IMR-90 (cell line): ENCODE measurements around the gene CUL1.

Experiments
- BHLHE40 ChIP-seq: fragments of 150-350 bp; IDR thresholded peaks from 2 replicates; pipeline ENCODE4 v1.6.1; 2016; ENCODE audit warnings: mild to moderate bottlenecking, low read depth, low read length
- CEBPB ChIP-seq: IDR thresholded peaks from 2 replicates; pipeline ENCODE4 v1.6.1; 2012; ENCODE audit warnings: low read depth, low read length, improper control_type of control experiment
- CHD1 ChIP-seq: IDR thresholded peaks from 2 replicates; pipeline ENCODE4 v1.6.1; 2012; ENCODE audit warnings: low read depth, low read length, improper control_type of control experiment
- POLR2A ChIP-seq: IDR thresholded peaks from 2 replicates; pipeline ENCODE4 v1.6.1; 2012; ENCODE audit warnings: mild to moderate bottlenecking, low read depth, low read length
- RAD21 ChIP-seq: IDR thresholded peaks from 2 replicates; pipeline ENCODE4 v1.6.1; 2012; ENCODE audit warnings: low read length, improper control_type of control experiment
- TF ChIP-seq, protein P1 (sequence below): fragments of 150-350 bp; IDR thresholded peaks from 2 replicates; pipeline ENCODE4 v1.6.1; 2016; ENCODE audit warnings: low read depth, mild to moderate bottlenecking, low read length, moderate library complexity, borderline replicate concordance
- TF ChIP-seq, protein P2 (sequence below): conservative IDR thresholded peaks from 2 replicates; pipeline ENCODE4 v1.5.1; 2012; ENCODE audit warnings: mild to moderate bottlenecking, low read depth, low read length, improper control_type of control experiment

DNA sequence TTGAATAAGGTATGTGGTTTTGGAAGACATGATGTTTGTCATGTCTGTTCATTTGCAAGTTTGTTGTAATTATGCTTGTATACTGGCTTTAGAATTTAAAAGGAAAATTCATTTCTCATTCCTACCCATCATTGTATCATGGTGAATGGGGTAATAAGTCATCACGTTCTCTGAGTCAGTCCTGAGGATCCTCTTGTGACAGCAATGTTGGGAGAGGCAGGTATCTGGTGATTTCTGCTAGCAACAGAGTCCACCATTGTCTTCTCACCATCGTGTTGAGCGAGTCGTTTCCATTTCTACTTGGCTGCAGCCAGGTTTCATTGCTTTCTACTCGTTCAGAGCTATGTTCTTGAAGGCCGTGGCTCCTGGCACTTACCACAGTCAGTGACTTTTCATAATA is 16.3 kb downstream of the CUL1 start:
- TF ChIP-seq, protein P1, sequence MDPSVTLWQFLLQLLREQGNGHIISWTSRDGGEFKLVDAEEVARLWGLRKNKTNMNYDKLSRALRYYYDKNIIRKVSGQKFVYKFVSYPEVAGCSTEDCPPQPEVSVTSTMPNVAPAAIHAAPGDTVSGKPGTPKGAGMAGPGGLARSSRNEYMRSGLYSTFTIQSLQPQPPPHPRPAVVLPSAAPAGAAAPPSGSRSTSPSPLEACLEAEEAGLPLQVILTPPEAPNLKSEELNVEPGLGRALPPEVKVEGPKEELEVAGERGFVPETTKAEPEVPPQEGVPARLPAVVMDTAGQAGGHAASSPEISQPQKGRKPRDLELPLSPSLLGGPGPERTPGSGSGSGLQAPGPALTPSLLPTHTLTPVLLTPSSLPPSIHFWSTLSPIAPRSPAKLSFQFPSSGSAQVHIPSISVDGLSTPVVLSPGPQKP: no peak
- TF ChIP-seq POLR2A (no peak), BHLHE40 (no peak), RAD21 (no peak), CEBPB (no peak), CHD1 (no peak)
- TF ChIP-seq, protein P2, sequence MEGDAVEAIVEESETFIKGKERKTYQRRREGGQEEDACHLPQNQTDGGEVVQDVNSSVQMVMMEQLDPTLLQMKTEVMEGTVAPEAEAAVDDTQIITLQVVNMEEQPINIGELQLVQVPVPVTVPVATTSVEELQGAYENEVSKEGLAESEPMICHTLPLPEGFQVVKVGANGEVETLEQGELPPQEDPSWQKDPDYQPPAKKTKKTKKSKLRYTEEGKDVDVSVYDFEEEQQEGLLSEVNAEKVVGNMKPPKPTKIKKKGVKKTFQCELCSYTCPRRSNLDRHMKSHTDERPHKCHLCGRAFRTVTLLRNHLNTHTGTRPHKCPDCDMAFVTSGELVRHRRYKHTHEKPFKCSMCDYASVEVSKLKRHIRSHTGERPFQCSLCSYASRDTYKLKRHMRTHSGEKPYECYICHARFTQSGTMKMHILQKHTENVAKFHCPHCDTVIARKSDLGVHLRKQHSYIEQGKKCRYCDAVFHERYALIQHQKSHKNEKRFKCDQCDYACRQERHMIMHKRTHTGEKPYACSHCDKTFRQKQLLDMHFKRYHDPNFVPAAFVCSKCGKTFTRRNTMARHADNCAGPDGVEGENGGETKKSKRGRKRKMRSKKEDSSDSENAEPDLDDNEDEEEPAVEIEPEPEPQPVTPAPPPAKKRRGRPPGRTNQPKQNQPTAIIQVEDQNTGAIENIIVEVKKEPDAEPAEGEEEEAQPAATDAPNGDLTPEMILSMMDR: no peak
